Muscle layer of duodenum (tissue), 2 donors: ENCODE data around the gene ABCG1.

Experiments
- H3K27ac ChIP-seq: one replicate; pipeline ENCODE4 v1.7.0; 2013; ENCODE audit warnings: mild to moderate bottlenecking, low read length
- H3K27me3 ChIP-seq: one replicate; pipeline ENCODE4 v1.7.0; 2013; ENCODE audit warnings: low read depth, mild to moderate bottlenecking, control low read depth, low read length
- H3K36me3 ChIP-seq, 2 donors: one replicate each; pipeline ENCODE4 v1.7.0; 2013; ENCODE audit warnings: low read length in 2 of 2, control low read depth in 1 of 2, mild to moderate bottlenecking in 1 of 2; ENCODE audit not compliant: insufficient read depth in 2 of 2, control insufficient read depth in 1 of 2
- H3K4me1 ChIP-seq, 2 donors: one replicate each; pipeline ENCODE4 v1.7.0; 2013; ENCODE audit warnings: low read length in 2 of 2, mild to moderate bottlenecking in 2 of 2, control low read depth in 1 of 2, moderate library complexity in 1 of 2; ENCODE audit not compliant: insufficient read depth in 2 of 2, control insufficient read depth in 1 of 2
- H3K4me3 ChIP-seq, 2 donors: one replicate each; pipeline ENCODE4 v1.7.0; 2013; ENCODE audit warnings: low read length in 2 of 2, low read depth in 1 of 2, mild to moderate bottlenecking in 1 of 2
- H3K9me3 ChIP-seq, 2 donors: one replicate each; pipeline ENCODE4 v1.7.0; 2013; ENCODE audit warnings: low read length in 2 of 2, control low read depth in 1 of 2, mild to moderate bottlenecking in 1 of 2; ENCODE audit not compliant: control insufficient read depth in 1 of 2
- donor health status: healthy.

Gene ABCG1

DNA sequence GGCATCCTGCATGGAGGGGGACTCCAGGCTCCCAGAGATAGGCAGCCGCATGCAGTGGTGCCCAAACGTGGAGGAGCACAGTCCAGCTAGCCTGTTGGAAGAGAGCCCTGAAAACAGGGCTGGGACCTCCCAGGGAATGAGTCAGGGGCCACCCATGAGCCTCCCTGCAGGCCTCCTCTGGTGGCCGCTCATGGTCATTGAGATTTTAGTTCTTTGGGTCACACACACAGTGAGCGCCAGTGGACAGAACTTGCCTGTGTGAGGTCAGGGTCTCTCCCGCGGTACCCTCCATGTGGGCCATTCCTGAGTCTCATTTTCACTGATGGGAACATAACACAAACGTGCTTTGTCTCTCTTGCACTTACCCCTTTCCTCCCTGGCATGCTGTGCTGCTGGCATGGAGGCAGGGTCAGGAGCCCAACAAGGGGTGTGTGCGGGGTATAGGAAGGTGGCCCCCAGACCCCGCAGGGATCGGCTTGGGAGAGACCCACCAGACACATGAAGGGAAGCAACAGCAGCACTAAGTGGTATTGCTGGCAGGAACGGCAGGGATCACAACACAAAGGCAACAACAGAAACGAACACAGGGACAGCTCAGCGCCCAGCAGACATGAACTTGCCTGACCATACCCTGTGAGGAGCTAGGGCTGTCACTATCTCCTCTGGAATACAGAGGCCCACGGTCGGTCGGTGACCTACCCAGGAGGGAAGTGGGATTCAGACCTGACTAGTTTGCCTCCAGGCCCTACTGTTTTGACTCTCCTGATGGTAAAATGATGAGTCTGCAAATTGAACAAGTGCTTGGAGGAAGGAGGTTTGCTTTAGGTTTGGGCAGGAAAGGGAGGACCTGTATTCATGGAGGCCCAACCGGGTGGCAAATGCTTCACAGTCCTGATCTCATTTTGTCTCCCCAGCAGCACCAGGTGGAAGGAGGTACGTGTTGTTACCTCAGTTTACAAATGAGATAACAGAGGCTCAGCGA is 31.8 kb downstream of the ABCG1 start:
- Histone ChIP-seq H3K27me3 (no peaks in the 10 kb centered on the region), H3K4me3 (no peak overlapping the region), H3K9me3 (no peaks in the 10 kb centered on the region), H3K36me3 (no peaks in the 10 kb centered on the region), H3K4me1 (peaks cover 0 to 7% of the 10 kb centered on the region in 2 donors), H3K27ac (no peak overlapping the region)

DNA sequence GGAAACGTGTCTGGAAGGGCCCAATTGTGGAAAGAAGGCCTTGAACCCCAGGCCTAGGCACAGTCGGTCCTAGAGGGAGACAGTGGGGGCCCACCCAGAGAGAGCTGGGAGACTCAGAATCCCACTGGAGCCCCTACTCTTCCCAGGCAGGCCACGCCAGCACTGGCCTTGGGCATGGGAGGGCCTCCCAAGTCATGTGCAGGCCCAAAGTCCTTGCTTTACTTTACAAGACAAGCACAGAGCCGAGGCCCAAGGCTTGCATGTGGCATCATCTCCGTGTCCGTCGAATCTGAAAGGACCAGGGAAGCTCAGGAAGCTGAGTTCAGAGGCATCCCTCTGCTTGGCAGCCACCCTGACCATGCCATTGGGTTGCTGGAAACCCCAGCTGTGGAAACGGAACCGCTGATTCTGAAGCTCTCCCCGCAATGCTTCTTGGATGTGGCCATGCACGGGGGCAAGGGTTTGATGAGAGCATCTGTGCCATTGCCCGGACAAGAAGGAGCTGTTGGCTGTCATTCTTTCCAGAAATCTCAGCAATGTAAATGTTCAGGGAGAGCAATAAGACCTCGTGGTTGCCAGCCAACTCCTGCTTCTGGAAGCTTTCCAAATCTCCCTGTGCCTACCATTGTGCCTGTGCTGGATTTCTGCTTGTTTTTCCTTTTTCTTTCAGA is 32.8 kb downstream of the ABCG1 start:
- Histone ChIP-seq H3K4me1 (peaks cover 0 to 6% of the 10 kb centered on the region in 2 donors), H3K36me3 (no peaks in the 10 kb centered on the region), H3K9me3 (no peaks in the 10 kb centered on the region), H3K27me3 (no peaks in the 10 kb centered on the region), H3K27ac (no peak overlapping the region), H3K4me3 (no peak overlapping the region)

DNA sequence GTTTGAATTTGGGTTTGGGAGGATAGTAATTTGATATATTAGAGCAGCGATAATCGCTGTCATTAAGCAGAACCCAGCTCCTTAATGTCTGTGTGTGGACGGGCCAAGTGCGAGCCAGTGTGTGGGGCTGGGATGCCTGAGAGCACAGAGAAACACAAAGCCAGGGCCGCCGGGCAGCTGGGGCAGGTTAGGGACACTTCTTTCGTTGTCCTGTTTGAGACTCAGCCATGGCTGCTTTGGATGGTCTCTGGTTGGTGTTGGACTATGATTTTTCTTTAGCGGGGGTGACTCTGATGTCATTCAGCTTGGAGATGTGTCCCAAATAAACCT is 33.4 kb downstream of the ABCG1 start:
- H3K4me3 ChIP-seq: no peak overlapping the region
- peaks cover 0 to 8% of the 10 kb centered on the region in 2 donors for H3K4me1 ChIP-seq
- no peak overlapping the region for H3K27ac ChIP-seq

DNA sequence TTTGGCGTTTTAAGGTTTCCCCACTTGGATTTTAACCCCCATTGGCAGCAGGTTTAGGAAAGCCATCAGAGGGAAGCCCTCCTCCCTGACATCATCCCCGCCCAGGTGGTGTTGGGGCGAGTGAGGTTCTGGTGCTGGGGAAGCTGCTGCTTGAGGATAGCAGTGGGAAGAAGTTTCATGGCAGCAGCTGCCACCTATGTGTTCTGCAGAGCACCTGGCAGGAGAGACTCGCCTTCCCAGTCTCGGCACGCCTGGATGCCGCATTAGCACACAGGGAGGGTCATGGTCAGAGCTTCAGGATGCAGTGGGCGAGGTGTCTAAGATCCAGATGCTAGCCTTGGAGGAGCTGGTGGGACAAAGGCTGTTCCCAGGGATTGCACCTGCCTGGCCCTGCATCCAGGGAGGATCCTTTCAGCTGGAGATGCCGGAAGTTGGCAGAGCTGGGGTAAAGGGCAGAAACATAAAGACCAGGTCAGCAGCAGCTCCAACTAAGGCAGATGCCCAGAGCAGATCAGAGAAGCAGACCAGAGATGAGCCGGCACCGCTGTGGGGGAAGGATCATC is 33.9 kb downstream of the ABCG1 start:
- no peaks in the 10 kb centered on the region for H3K9me3 ChIP-seq
- no peaks in the 10 kb centered on the region for H3K36me3 ChIP-seq
- peaks cover 0 to 13% of the 10 kb centered on the region in 2 donors for H3K4me1 ChIP-seq
- no peaks in the 10 kb centered on the region for H3K27me3 ChIP-seq
- no peak overlapping the region for H3K4me3 ChIP-seq
- no peak overlapping the region for H3K27ac ChIP-seq

More for the DNA sequence above, 33.4 kb downstream of the ABCG1 start:
- Histone ChIP-seq H3K36me3 (no peaks in the 10 kb centered on the region), H3K27me3 (no peaks in the 10 kb centered on the region), H3K9me3 (no peaks in the 10 kb centered on the region)

DNA sequence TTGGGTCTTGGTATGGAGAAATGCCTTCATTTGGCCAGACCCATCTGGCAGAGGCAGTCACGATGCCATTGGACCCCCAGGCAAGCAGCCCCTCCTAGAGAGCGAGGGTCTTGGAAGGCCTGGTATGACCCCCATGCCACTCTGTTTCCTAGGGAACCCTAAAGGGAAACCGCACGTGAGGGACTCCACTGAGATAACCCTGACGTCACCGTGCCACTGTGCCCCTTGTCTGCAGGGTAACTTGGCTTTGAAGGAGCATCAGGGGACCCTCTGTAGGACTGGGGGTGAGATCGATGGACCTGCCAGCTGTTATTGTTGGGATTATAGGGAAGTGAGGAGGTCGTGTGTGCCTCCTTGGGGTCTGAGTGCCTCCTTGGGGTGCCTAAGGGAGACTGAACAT is 34.5 kb downstream of the ABCG1 start:
- H3K27me3 ChIP-seq: no peaks in the 10 kb centered on the region
- no peak overlapping the region for H3K4me3 ChIP-seq
- no peaks in the 10 kb centered on the region for H3K36me3 ChIP-seq
- no peak overlapping the region for H3K27ac ChIP-seq
- H3K9me3 ChIP-seq: no peaks in the 10 kb centered on the region
- H3K4me1 ChIP-seq: peaks cover 0 to 15% of the 10 kb centered on the region in 2 donors

DNA sequence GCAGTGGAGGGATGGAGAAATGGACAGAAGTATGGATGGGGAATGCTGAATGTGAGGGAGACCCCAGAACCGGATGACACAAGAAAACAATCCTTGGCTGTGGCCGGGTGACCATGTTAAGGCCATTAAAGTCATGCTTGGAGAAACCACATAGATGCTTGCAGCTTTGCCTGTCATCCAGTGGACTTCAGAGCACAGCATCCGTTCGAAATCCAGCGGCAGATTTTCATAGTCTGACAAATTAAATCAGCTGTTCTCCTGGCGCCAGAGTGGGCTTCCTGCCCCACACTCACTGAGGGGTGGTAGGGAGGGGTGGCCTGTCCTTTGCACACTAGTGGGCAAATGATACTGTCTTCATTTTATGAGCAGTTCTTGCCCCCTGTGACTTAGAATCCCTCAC is 35.1 kb downstream of the ABCG1 start:
- Histone ChIP-seq H3K27me3 (no peaks in the 10 kb centered on the region), H3K9me3 (no peaks in the 10 kb centered on the region), H3K36me3 (no peaks in the 10 kb centered on the region), H3K27ac (no peak overlapping the region), H3K4me1 (peaks cover 0 to 21% of the 10 kb centered on the region in 2 donors), H3K4me3 (no peak overlapping the region)

DNA sequence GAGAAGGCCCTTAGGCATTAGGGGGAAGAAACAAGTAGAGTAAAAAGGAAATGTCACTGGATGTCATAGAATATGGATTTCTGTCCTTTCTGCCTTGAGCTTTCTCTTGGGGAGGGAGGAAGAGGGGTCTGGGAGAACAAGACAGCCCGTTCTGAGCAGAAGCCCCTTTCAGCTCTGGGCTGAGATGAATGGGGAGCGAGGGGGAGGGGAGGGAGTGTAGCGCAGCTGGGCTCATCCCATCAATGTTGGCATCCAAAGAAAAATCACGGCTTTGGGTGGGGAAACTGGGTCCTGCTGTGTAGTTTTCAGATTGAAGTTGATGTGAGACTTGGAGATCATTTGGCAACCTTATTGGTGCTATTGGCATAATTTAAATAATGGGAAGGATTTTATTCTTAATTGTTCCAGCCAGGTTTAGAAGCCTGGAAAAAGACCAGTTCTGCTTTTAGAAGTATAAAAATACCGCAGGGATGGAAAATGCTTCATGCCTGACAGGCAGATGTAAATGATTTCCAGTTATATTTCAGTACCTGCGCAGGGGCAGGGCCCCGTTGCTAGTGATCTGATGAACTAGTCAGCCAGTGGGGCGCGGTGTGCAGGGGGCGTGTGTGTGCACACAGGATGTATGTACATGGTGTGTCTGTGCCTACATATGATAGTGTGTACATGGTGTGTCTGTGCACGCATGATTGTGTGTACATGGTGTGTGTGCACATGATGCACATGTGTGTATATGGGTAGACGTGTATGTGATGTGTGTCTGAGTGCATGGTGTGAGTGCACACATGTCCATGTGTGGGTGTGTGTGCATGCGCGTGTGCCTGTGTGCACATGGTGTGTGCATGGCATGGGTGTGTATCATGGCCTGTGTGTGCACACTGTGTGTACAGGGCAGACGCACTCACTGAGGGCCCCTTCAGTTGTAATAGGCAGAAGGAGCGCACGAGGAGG is 36.0 kb downstream of the ABCG1 start:
- Histone ChIP-seq H3K4me1 (peaks cover 0 to 26% of the 10 kb centered on the region in 2 donors), H3K27me3 (no peaks in the 10 kb centered on the region), H3K27ac (no peak overlapping the region), H3K36me3 (no peaks in the 10 kb centered on the region), H3K9me3 (no peaks in the 10 kb centered on the region), H3K4me3 (no peak overlapping the region)

DNA sequence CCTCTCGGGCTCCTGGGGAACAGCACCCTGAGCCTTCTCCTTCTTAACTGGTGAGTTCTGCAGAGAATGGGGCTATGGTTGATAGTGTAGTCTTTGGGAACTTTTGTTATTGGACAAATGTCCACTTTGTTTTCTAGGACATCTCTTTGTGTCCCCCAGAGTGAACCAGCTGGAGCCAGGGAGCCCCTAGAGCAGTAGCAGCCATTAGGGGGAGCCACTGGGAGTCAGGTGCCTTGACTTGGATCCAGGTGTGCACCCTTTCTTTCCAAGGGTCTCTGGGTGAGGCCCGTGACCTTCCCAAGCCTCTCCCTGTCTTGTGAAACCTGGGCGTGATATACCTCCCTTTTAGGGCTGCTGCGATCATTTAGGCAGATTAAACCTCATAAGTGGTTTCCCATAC is 36.9 kb downstream of the ABCG1 start:
- peaks cover 0 to 26% of the 10 kb centered on the region in 2 donors for H3K4me1 ChIP-seq

DNA sequence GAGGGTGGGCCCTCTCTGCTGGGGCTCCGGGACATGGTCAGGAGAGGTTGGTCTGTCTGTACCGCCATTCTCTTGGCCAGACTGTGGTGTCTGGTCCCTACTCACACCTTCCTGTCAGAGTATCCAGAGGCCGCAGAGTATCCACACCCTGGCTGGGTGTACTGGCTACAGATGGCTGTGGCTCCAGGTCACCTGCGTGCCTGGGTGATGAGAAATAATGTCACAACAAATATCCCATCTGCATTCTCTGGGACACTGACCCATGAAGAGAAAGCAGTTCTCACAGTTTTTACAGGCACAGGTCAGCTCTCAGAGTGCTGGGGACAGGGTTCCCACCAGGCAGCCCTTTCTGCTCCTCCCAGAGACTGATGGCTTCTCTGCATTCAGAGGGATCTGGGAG is 37.4 kb downstream of the ABCG1 start:
- Histone ChIP-seq H3K27ac (no peak overlapping the region), H3K4me1 (peaks cover 0 to 27% of the 10 kb centered on the region in 2 donors), H3K4me3 (no peak overlapping the region), H3K36me3 (no peaks in the 10 kb centered on the region), H3K27me3 (no peaks in the 10 kb centered on the region), H3K9me3 (no peaks in the 10 kb centered on the region)

More for the DNA sequence above, 36.9 kb downstream of the ABCG1 start:
- no peak overlapping the region for H3K4me3 ChIP-seq
- H3K9me3 ChIP-seq: no peaks in the 10 kb centered on the region
- H3K27me3 ChIP-seq: no peaks in the 10 kb centered on the region
- no peak overlapping the region for H3K27ac ChIP-seq
- no peaks in the 10 kb centered on the region for H3K36me3 ChIP-seq

DNA sequence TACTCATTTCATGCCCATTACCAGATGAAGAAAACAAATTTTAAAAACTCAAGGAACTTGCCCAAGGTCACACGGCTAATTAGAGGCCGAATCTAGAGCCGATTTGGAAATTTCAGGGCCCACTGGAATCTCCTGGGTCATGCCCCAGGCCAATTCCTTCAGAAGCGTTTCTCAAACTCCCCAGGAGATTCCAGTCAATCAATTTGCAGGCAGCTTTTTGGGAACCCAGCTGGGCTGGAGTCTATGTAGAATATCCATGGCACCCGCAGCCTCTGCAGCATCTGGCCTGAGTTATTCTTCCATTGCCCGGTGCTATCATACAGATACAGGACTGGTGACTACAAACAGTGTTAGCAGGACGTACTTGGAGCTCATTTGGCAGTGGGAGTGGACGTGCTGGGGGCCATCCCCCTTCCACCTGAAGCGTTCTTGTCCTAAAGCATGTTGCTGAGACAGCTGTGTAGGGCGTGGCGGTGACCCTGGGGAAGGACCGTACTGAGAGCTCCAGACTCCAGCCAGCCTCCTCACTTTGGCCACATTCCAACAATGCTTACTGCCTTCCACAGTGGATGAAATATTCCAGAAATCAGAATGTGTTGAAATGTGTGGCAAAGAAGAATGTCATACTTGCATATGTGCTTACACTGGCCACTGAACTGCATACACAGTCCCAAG is 38.3 kb downstream of the ABCG1 start:
- H3K9me3 ChIP-seq: no peaks in the 10 kb centered on the region
- no peaks in the 10 kb centered on the region for H3K27me3 ChIP-seq
- no peak overlapping the region for H3K27ac ChIP-seq
- H3K4me1 ChIP-seq: peaks cover 0 to 30% of the 10 kb centered on the region in 2 donors
- H3K4me3 ChIP-seq: no peak overlapping the region
- no peaks in the 10 kb centered on the region for H3K36me3 ChIP-seq
